ENCODE measurements around the gene TFEB. TPM values are rescaled to one million over a fixed set of nuclear protein-coding genes. Genes with fewer than 3 reads are reported as not detected.

TFEB gene
- total and polyA plus RNA-seq, 4 donors: 13.3 to 38.4 (median 27.8) TPM

DNA sequence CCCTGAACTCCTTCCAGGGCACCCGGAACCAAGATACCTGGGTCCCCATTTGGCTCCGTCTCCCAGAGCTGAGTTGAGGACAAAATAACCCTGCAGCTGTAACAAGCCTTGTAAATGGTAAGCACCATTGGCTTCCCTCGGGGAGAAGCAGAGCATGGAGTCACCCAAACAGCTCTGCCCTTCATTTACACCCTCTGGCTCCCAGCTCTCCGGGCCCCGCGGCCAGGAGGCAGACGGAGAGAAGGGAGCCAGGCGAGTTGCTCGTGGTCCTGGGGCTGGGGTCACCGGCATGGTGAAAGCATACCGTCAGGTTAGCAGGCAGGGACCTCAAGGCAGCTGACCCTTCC lies 2.1 kb downstream of the TFEB start:
- 59 to 76% methylated on average over 11 of the region's 11 CpGs for WGBS, 2 donors
- no peaks in the 10 kb centered on the region for H3K9me3 ChIP-seq (ENCODE audit: control insufficient read depth in 4 of 4, insufficient read depth in 3 of 4, low read length in 3 of 4)
- no peak for ATAC-seq (ENCODE audit: insufficient read depth, low FRiP score)
- no peak overlapping the region for H3K4me3 ChIP-seq
- no peaks in the 10 kb centered on the region for H3K27me3 ChIP-seq (ENCODE audit: control insufficient read depth in 3 of 3, insufficient read depth in 3 of 3, low read length in 2 of 3)
- no peak for DNase-seq
- H3K36me3 ChIP-seq (ENCODE audit: control insufficient read depth in 4 of 4, insufficient read depth in 4 of 4, low read length in 4 of 4): peaks cover 0 to 2% (median 0%) of the 10 kb centered on the region in 4 donors
- H3K9ac ChIP-seq (ENCODE audit: insufficient read depth in 1 of 2, low read length in 2 of 2): no peak overlapping the region
- H3K27ac ChIP-seq (ENCODE audit: low read depth in 1 of 2, low read length in 1 of 2): peak overlapping the region; percentile 86 to 98
- TF ChIP-seq, protein P1, sequence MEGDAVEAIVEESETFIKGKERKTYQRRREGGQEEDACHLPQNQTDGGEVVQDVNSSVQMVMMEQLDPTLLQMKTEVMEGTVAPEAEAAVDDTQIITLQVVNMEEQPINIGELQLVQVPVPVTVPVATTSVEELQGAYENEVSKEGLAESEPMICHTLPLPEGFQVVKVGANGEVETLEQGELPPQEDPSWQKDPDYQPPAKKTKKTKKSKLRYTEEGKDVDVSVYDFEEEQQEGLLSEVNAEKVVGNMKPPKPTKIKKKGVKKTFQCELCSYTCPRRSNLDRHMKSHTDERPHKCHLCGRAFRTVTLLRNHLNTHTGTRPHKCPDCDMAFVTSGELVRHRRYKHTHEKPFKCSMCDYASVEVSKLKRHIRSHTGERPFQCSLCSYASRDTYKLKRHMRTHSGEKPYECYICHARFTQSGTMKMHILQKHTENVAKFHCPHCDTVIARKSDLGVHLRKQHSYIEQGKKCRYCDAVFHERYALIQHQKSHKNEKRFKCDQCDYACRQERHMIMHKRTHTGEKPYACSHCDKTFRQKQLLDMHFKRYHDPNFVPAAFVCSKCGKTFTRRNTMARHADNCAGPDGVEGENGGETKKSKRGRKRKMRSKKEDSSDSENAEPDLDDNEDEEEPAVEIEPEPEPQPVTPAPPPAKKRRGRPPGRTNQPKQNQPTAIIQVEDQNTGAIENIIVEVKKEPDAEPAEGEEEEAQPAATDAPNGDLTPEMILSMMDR (IDR thresholded peaks at IDR 0.05; ENCODE audit: control extremely low read depth, extremely low read depth): no peak
- H3K4me1 ChIP-seq (ENCODE audit: control insufficient read depth in 5 of 5, insufficient read depth in 5 of 5, low read length in 5 of 5): peaks cover 0 to 24% (median 14%) of the 10 kb centered on the region in 5 donors

DNA sequence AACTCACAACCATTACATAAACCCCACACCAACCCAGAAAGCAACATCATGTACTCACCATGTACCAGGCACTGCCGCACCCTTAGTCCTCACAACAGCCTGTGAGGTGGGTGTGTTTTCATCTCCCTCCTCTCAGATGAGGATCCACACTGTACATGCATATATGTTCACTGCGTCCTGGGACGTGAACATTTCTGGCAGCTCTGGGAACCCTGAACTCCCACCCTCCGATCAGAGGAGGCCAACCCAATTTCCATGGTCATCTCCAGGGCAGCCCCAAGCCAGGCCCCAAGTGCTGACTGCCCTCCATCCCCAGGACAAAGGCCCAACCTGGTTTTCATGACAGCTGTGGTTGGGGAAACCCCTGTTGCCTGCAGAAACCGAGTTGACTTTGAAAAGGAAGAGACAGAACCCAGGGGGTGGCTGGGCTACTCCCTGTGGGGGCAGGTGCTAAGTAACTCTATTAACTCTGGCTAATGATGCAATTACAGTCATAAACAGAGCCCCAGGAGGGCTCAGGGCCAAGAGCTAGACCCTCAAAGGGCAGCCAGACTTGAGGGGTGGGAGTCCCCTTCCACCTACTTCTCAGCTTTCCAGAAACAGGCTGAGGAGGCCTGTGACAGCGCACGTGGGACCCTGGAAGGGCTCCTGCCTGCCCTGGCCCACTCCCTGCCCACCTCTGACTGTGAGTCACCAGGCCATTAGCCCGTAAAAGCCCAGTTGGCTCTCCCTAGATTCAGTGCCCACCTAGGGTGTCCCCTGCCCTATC lies 2.6 kb downstream of the TFEB start:
- no peak overlapping the region for H3K9ac ChIP-seq (ENCODE audit: insufficient read depth in 1 of 2, low read length in 2 of 2)
- ATAC-seq (ENCODE audit: insufficient read depth, low FRiP score): no peak
- no peaks in the 10 kb centered on the region for H3K9me3 ChIP-seq (ENCODE audit: control insufficient read depth in 4 of 4, insufficient read depth in 3 of 4, low read length in 3 of 4)
- peaks cover 0 to 29% (median 14%) of the 10 kb centered on the region in 5 donors for H3K4me1 ChIP-seq (ENCODE audit: control insufficient read depth in 5 of 5, insufficient read depth in 5 of 5, low read length in 5 of 5)
- H3K4me3 ChIP-seq: no peak overlapping the region
- H3K36me3 ChIP-seq (ENCODE audit: control insufficient read depth in 4 of 4, insufficient read depth in 4 of 4, low read length in 4 of 4): peaks cover 0 to 2% (median 0%) of the 10 kb centered on the region in 4 donors
- DNase-seq: no peak
- WGBS, 2 donors: 74 to 79% methylated on average over 8 of the region's 8 CpGs
- no peaks in the 10 kb centered on the region for H3K27me3 ChIP-seq (ENCODE audit: control insufficient read depth in 3 of 3, insufficient read depth in 3 of 3, low read length in 2 of 3)
- TF ChIP-seq, protein P1 (IDR thresholded peaks at IDR 0.05; ENCODE audit: control extremely low read depth, extremely low read depth): no peak
- peak overlapping the region; percentile 26 to 98 for H3K27ac ChIP-seq (ENCODE audit: low read depth in 1 of 2, low read length in 1 of 2)

DNA sequence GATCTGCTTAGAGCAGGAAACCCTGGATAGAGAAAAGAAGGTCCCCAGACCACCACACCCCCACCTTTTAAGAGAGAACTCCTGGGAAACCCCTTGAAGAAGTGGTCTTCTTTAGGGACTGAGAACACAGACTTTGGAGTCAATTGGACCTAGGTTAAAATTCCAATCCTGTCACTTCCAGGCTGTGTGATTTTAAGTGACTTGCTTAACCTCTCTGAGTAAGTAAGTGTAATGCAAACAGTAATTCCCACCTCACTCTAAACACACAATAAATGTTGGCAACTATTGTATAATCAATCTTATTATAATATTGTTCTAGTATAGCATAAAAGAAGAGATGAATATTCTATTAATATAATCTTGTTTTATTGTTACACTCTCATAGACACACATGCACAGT lies 3.3 kb downstream of the TFEB start:
- no peak overlapping the region for H3K27ac ChIP-seq (ENCODE audit: low read depth in 1 of 2, low read length in 1 of 2)
- no peaks in the 10 kb centered on the region for H3K9me3 ChIP-seq (ENCODE audit: control insufficient read depth in 4 of 4, insufficient read depth in 3 of 4, low read length in 3 of 4)
- H3K4me1 ChIP-seq (ENCODE audit: control insufficient read depth in 5 of 5, insufficient read depth in 5 of 5, low read length in 5 of 5): peaks cover 0 to 30% (median 14%) of the 10 kb centered on the region in 5 donors

More for the DNA sequence above, 3.3 kb downstream of the TFEB start:
- peaks cover 0 to 2% (median 0%) of the 10 kb centered on the region in 4 donors for H3K36me3 ChIP-seq (ENCODE audit: control insufficient read depth in 4 of 4, insufficient read depth in 4 of 4, low read length in 4 of 4)
- no peak for DNase-seq
- no peak overlapping the region for H3K4me3 ChIP-seq
- TF ChIP-seq, protein P1 (IDR thresholded peaks at IDR 0.05; ENCODE audit: control extremely low read depth, extremely low read depth): no peak
- no peak for ATAC-seq (ENCODE audit: insufficient read depth, low FRiP score)
- no peaks in the 10 kb centered on the region for H3K27me3 ChIP-seq (ENCODE audit: control insufficient read depth in 3 of 3, insufficient read depth in 3 of 3, low read length in 2 of 3)
- no peak overlapping the region for H3K9ac ChIP-seq (ENCODE audit: insufficient read depth in 1 of 2, low read length in 2 of 2)

All from lung (tissue), 12 donors.